ACC112 (cell line): ENCODE results near the gene C5AR2.
"Not testable (repeated sequence)": the region's sequence is repeated elsewhere in the genome, so short reads cannot be mapped to it uniquely, and the experiment has no call there.

Source experiments
- H2AFZ ChIP-seq: fragments of 200-600 bp; sonication (generic); one replicate; pipeline ENCODE4 v1.6.0; 2017; ENCODE audit warnings: antibody characterized with exemption, low read length; ENCODE audit not compliant: unreplicated experiment
- H3K27ac ChIP-seq: fragments of 200-600 bp; sonication (generic); 2 replicates; pipeline ENCODE4 v1.5.1; 2014; ENCODE audit warnings: low read depth, mild to moderate bottlenecking, antibody characterized with exemption, low read length, moderate library complexity
- H3K27me3 ChIP-seq: fragments of 200-600 bp; sonication (generic); 2 replicates; pipeline ENCODE4 v1.6.1; 2014; ENCODE audit warnings: mild to moderate bottlenecking, antibody characterized with exemption, low read length, moderate library complexity, mixed read lengths; ENCODE audit not compliant: insufficient read depth
- H3K36me3 ChIP-seq: fragments of 200-600 bp; sonication (generic); 2 replicates; pipeline ENCODE4 v1.6.1; 2016; ENCODE audit warnings: mild to moderate bottlenecking, antibody characterized with exemption, low read length, moderate library complexity, mixed read lengths; ENCODE audit not compliant: insufficient read depth
- H3K4me1 ChIP-seq: fragments of 200-600 bp; sonication (generic); one replicate; pipeline ENCODE4 v1.6.1; 2016; ENCODE audit warnings: low read length, mixed read lengths; ENCODE audit not compliant: insufficient read depth, unreplicated experiment, control insufficient read depth
- H3K4me3 ChIP-seq: fragments of 200-600 bp; sonication (generic); 2 replicates; pipeline ENCODE4 v1.5.1; 2014; ENCODE audit warnings: mild to moderate bottlenecking, low read depth, low read length
- H3K79me2 ChIP-seq: fragments of 200-600 bp; sonication (generic); one replicate; pipeline ENCODE4 v1.6.0; 2016; ENCODE audit warnings: low read length; ENCODE audit not compliant: control insufficient read depth, unreplicated experiment, insufficient read depth

C5AR2 gene

DNA sequence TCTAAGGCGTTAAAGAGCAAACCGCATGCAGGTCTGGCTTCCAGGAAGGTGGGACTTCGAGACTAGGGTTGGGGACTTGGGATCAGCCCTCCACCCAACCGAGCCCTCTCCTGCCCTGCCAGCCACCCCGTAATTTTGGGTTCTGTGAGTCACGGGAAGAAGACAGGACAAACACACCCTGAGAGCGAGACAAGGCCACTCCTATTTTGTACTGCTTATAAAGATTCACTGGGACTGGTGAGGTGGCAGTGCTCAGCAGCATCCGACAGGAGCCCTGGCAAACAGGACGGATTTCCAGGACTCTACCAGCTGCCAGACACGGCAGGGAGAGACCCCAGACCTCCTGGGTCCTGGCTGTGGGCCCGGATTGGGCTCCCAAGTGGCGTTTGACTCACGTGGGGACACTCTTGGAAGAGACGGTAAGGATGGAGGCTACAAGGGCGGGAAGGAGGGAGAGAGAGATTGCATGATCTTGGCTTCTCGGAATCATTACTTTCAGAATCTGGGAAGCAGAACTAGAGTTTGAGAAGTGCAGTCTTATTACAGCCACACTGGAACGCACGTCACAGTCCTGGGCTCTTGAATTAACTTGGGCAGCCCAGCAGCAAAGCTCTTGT lies at the start of gene C5AR2:
Gene C5AR2 (plus strand): TSS at position 245 of the 617 bp plus-strand sequence. CDS start 8,625 bp downstream, outside the sequence.
- no peaks in the 10 kb centered on the region for H3K36me3 ChIP-seq
- H2AFZ ChIP-seq = peak within 1 kb of the TSS; percentile 75
- peaks cover 7% of the 10 kb centered on the region for H3K4me1 ChIP-seq
- H3K4me3 ChIP-seq = peak within 1 kb of the TSS; percentile 71
- H3K27me3 ChIP-seq = no peaks in the 10 kb centered on the region
- H3K79me2 ChIP-seq = no peaks in the 10 kb centered on the region
- peak within 1 kb of the TSS; percentile 87 for H3K27ac ChIP-seq

- Histone ChIP-seq H3K4me3 (no peak overlapping the region), H3K79me2 (no peaks in the 10 kb centered on the region), H2AFZ (no peak overlapping the region), H3K4me1 (no peaks in the 10 kb centered on the region), H3K27me3 (no peaks in the 10 kb centered on the region), H3K36me3 (no peaks in the 10 kb centered on the region), H3K27ac (no peak overlapping the region)
These were observed 48.4 kb upstream of the C5AR2 start for GRCh38 chr19:47283405-47284059.

DNA sequence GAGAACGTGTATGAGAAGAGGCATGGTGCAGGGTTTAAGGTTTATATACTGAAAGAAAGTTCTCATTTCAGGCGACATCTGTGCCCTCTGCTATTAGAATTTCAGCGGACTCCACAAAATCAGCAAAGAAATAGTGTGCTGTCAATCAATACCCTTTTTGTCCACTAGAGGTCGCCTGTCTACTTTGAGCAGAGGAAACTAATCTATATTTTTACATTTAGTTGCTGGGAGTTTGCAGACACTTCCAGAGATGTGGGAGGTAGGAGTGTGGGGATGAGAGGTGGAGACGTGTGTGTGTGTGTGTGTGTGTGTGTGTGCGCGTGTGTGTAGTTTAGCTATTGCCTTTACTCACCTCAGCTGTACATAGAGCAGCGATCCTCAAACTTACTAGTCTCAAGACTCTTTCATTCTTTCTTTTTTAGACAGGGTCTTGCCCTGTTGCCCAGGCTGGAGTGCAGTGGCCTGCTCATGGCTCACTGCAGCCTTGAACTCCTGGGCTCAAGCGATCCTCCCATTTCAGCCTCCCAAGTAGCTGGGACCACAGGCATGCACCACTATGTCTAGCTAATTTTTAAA lies 47.6 kb upstream of the C5AR2 start:
- no peaks in the 10 kb centered on the region for H3K79me2 ChIP-seq
- H3K4me1 ChIP-seq = peaks cover 6% of the 10 kb centered on the region
- no peak overlapping the region for H3K27ac ChIP-seq
- H3K4me3 ChIP-seq = no peak overlapping the region
- no peaks in the 10 kb centered on the region for H3K36me3 ChIP-seq
- H2AFZ ChIP-seq = no peak overlapping the region
- H3K27me3 ChIP-seq = no peaks in the 10 kb centered on the region

DNA sequence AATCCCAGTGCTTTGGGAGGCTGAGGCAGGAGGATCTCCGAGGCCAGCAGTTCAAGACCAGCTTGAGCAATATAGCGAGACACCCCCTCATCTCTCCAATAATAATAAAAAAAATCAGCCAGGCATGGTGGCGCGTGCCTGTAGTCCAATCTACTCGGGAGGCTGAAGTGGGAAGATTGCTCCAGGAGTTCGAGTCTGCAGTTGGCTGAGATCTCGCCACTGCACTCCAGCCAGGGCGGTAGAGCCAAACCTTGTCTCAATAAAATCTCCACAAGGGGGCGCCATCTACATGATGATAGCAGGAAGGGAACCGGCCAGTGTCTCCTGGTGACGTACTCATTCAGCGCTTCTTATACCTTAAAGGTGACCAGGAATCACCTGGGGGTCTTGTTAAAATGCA lies 35.9 kb upstream of the C5AR2 start:
- no peak overlapping the region for H2AFZ ChIP-seq
- H3K27me3 ChIP-seq = no peaks in the 10 kb centered on the region
- no peak overlapping the region for H3K4me3 ChIP-seq

DNA sequence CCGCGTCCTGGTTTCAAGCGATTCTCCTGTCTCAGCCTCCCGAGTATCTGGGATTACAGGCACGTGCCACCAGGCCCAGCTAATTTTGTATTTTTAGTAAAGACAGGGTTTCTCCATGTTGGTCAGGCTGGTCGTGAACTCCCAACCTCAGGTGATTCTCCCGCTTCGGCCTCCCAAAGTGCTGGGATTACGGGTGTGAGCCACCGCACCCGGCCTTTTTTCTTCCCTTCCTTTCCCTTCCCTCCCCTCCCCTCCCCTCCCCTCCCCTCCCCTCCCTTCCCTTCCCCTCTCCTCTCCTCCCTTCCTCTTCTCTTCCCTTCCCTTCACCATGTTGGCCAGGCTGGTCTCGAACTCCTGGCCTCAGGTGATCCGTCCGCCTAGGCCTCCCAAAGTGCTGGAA lies 31.1 kb upstream of the C5AR2 start:
- not testable (repeated sequence) for H3K79me2 ChIP-seq, H3K36me3 ChIP-seq, H3K4me1 ChIP-seq, H2AFZ ChIP-seq, H3K27ac ChIP-seq, H3K4me3 ChIP-seq, H3K27me3 ChIP-seq

More for the DNA sequence above, 35.9 kb upstream of the C5AR2 start:
- H3K27ac ChIP-seq = no peak overlapping the region
- H3K4me1 ChIP-seq = no peaks in the 10 kb centered on the region
- H3K36me3 ChIP-seq = no peaks in the 10 kb centered on the region
- no peaks in the 10 kb centered on the region for H3K79me2 ChIP-seq

DNA sequence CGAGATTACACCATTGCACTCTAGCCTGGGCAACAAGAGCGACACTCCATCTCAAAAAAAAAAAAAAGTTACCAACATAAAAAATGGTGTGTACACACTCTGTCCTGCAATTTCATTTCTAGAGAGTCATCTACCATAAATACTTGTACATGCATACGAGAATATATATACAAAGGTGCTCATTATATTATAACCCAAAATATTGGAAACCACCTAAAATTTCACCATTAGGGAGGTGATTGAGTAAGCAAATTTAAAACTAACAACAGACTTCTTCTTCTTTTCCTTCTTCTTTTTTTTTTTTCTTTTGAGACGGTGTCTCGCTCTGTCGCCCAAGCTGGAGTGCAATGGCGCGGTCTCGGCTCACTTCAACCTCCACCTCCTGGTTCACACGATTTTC lies 29.7 kb upstream of the C5AR2 start:
- Histone ChIP-seq H2AFZ (no peak overlapping the region), H3K27me3 (no peaks in the 10 kb centered on the region), H3K4me1 (peaks cover 3% of the 10 kb centered on the region)

GRCh38 chr19:47303966-47304365 lies 28.0 kb upstream of the C5AR2 start:
- H3K79me2 ChIP-seq = no peaks in the 10 kb centered on the region
- no peaks in the 10 kb centered on the region for H3K27me3 ChIP-seq
- no peak overlapping the region for H3K4me3 ChIP-seq
- no peak overlapping the region for H2AFZ ChIP-seq
- H3K4me1 ChIP-seq = peaks cover 5% of the 10 kb centered on the region
- H3K27ac ChIP-seq = no peak overlapping the region
- H3K36me3 ChIP-seq = no peaks in the 10 kb centered on the region

More for the DNA sequence above, 29.7 kb upstream of the C5AR2 start:
- Histone ChIP-seq H3K79me2 (no peaks in the 10 kb centered on the region), H3K4me3 (no peak overlapping the region), H3K27ac (no peak overlapping the region), H3K36me3 (no peaks in the 10 kb centered on the region)

- no peak overlapping the region for H2AFZ ChIP-seq
- H3K27ac ChIP-seq = peak overlapping the region; percentile 63; the same call in 1 of the 2 replicates
- H3K4me3 ChIP-seq = peak overlapping the region; percentile 59; the same call in 1 of the 2 replicates
These were observed 26.6 kb upstream of the C5AR2 start for GRCh38 chr19:47305309-47305751.

GRCh38 chr19:47306303-47306702 lies 25.7 kb upstream of the C5AR2 start:
- H3K79me2 ChIP-seq = no peaks in the 10 kb centered on the region
- H3K4me1 ChIP-seq = peaks cover 15% of the 10 kb centered on the region
- no peaks in the 10 kb centered on the region for H3K36me3 ChIP-seq
- H3K4me3 ChIP-seq = no peak overlapping the region
- H3K27me3 ChIP-seq = no peaks in the 10 kb centered on the region
- peak overlapping the region; percentile 63 for H3K27ac ChIP-seq
- H2AFZ ChIP-seq = no peak overlapping the region

More at GRCh38 chr19:47305309-47305751, 26.6 kb upstream of the C5AR2 start:
- H3K27me3 ChIP-seq = no peaks in the 10 kb centered on the region
- H3K79me2 ChIP-seq = no peaks in the 10 kb centered on the region
- H3K4me1 ChIP-seq = peaks cover 15% of the 10 kb centered on the region
- H3K36me3 ChIP-seq = no peaks in the 10 kb centered on the region

- no peaks in the 10 kb centered on the region for H3K36me3 ChIP-seq
- H3K27ac ChIP-seq = peak overlapping the region; percentile 42; the same call in 1 of the 2 replicates
- H2AFZ ChIP-seq = no peak overlapping the region
- H3K27me3 ChIP-seq = no peaks in the 10 kb centered on the region
- no peaks in the 10 kb centered on the region for H3K79me2 ChIP-seq
- peaks cover 15% of the 10 kb centered on the region for H3K4me1 ChIP-seq
- no peak overlapping the region for H3K4me3 ChIP-seq
These were observed 22.9 kb upstream of the C5AR2 start for GRCh38 chr19:47309038-47309437.
